Calu3 (cell line): ENCODE results near the gene FFAR3. TPM values are rescaled to one million over a fixed set of nuclear protein-coding genes. Genes with fewer than 3 reads are reported as not detected.
"Not testable (repeated sequence)": the region's sequence is repeated elsewhere in the genome, so short reads cannot be mapped to it uniquely, and the experiment has no call there.

ENCODE experiments used
- BruUV-seq: library from RNA; stranded (reverse); fragments of 400-500 nt; replicated peaks from 2 replicates; lab custom pipeline; 2021; lab: Mats Ljungman, UMichigan
- CTCF ChIA-PET: fragments of 300-600 bp; sonication (Branson Sonifier 250); formaldehyde crosslinking; loops from one replicate; lab custom pipeline; 2022; ENCODE audit warnings: antibody characterized with exemption; lab: Charles Lee
- DNase-seq: peaks from one replicate; pipeline ENCODE4 v3.0.0; 2022
- H3K27ac Mint-ChIP-seq: one replicate; pipeline ENCODE4 v1.8.0; 2022; ENCODE audit warnings: mixed read lengths; ENCODE audit not compliant: unreplicated experiment
- H3K27me3 Mint-ChIP-seq: one replicate; pipeline ENCODE4 v1.8.0; 2022; ENCODE audit warnings: mixed read lengths; ENCODE audit not compliant: unreplicated experiment
- H3K36me3 Mint-ChIP-seq: one replicate; pipeline ENCODE4 v1.8.0; 2022; ENCODE audit warnings: mild to moderate bottlenecking, moderate library complexity, mixed read lengths; ENCODE audit not compliant: insufficient read depth, unreplicated experiment
- H3K4me1 Mint-ChIP-seq: one replicate; pipeline ENCODE4 v1.8.0; 2022; ENCODE audit warnings: mild to moderate bottlenecking, low read depth, mixed read lengths; ENCODE audit not compliant: unreplicated experiment
- H3K4me3 Mint-ChIP-seq: one replicate; pipeline ENCODE4 v1.8.0; 2022; ENCODE audit warnings: mild to moderate bottlenecking, low read depth, moderate library complexity, mixed read lengths; ENCODE audit not compliant: unreplicated experiment
- H3K9me3 Mint-ChIP-seq: one replicate; pipeline ENCODE4 v1.8.0; 2022; ENCODE audit warnings: low read depth, mixed read lengths; ENCODE audit not compliant: unreplicated experiment
- intact Hi-C: fragments of 100-400 bp; cut with micrococcal nuclease; formaldehyde crosslinking; loops from one replicate; pipeline ENCODE4 v1.10.0; 2022; ENCODE audit not compliant: unreplicated experiment
- total RNA-seq: library from RNA; stranded (reverse); gene quantifications from 2 replicates; pipeline ENCODE4 v1.2.3, GENCODE V29; 2022
- TF ChIP-seq, protein P1 (sequence below): fragments of 200-600 bp; IDR thresholded peaks from one replicate; pipeline ENCODE4 v1.8.0; 2022; ENCODE audit warnings: antibody characterized with exemption; ENCODE audit not compliant: unreplicated experiment

FFAR3 gene
- total RNA-seq, 1 experiment from 2014 or later = not detected

DNA sequence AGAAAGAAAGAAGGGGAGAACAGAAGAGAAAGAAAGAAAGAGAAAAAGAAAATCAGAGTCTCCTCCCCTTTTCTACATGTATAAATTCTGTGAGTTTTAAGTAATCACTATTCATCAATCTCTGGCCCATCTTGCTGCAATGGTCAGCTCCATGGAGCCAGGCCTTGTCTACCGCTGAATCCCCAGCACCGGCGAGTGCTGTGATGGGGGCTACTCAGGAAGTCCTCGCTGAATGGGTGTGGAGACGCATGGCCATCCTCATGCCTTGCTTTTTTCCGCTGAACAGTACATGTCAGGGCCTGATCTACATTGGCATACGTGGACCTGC, 42.5 kb downstream of the FFAR3 start:
- BruUV-seq = no TSS peak
- CTCF ChIA-PET = no interaction called here
- Mint-ChIP-seq H3K27ac (no peak overlapping the region), H3K9me3 (no peaks in the 10 kb centered on the region), H3K4me1 (no peaks in the 10 kb centered on the region), H3K36me3 (no peaks in the 10 kb centered on the region), H3K27me3 (peaks cover 58% of the 10 kb centered on the region), H3K4me3 (no peak overlapping the region)
- intact Hi-C loops = no loop called here
- TF ChIP-seq, protein P1, sequence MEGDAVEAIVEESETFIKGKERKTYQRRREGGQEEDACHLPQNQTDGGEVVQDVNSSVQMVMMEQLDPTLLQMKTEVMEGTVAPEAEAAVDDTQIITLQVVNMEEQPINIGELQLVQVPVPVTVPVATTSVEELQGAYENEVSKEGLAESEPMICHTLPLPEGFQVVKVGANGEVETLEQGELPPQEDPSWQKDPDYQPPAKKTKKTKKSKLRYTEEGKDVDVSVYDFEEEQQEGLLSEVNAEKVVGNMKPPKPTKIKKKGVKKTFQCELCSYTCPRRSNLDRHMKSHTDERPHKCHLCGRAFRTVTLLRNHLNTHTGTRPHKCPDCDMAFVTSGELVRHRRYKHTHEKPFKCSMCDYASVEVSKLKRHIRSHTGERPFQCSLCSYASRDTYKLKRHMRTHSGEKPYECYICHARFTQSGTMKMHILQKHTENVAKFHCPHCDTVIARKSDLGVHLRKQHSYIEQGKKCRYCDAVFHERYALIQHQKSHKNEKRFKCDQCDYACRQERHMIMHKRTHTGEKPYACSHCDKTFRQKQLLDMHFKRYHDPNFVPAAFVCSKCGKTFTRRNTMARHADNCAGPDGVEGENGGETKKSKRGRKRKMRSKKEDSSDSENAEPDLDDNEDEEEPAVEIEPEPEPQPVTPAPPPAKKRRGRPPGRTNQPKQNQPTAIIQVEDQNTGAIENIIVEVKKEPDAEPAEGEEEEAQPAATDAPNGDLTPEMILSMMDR = no peak
- DNase-seq = no peak

DNA sequence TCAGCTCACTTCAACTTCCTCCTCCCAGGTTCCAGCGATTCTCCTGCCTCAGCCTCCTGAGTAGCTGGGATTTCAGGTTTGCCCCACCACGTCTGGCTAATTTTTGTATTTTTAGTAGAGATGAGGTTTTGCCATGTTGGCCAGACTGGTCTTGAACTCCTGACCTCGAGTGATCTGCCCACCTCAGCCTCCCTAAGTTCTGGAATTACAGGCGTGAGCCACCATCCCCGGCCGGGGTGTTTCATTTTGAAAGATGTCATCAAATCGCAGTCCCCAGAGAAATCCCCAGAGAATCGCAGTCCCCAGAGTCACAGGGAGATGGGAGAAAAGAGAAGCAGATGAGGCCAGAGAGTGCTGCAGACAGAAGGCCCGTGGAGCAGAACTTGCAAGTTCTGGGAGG, 43.2 kb downstream of the FFAR3 start:
- intact Hi-C loops, H3K4me3 Mint-ChIP-seq, CTCF ChIA-PET, H3K4me1 Mint-ChIP-seq, H3K36me3 Mint-ChIP-seq, BruUV-seq, DNase-seq, H3K9me3 Mint-ChIP-seq, H3K27ac Mint-ChIP-seq: not testable (repeated sequence)
- H3K27me3 Mint-ChIP-seq = peaks cover 65% of the 10 kb centered on the region

DNA sequence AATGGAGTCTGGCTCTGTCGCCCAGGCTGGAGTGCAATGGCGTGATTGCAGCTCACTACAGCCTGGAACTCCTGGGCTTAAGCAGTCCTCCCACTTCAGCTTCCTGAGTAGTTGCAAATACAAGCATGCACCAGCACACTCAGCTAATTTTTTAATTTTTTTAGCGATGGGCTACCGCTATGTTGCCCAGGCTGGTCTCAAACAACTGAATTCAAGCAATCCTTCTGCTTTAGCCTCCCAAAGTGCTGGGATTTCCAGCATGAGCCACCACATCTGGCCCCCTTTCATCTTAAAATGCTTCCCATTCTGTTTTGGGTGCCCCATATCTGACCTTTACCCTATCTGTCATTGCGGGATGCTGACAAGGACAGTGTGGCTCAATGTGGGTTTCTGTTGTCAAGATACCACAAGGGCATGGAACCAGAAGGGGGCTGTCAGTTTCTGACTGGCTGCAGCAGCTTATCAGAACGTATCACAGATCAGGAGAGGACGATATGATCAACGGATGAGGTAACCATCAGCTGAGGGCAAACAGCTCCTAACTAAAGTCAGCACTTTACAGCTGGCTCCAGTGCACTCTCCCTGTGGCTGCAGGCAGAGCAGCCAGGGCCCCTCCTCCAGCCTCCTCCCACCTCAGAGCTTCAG, 45.0 kb downstream of the FFAR3 start:
- BruUV-seq = no TSS peak
- Mint-ChIP-seq H3K27me3 (peaks cover 74% of the 10 kb centered on the region), H3K36me3 (no peaks in the 10 kb centered on the region), H3K4me3 (no peak overlapping the region), H3K9me3 (no peaks in the 10 kb centered on the region), H3K27ac (no peak overlapping the region), H3K4me1 (no peaks in the 10 kb centered on the region)
- TF ChIP-seq, protein P1 = no peak
- DNase-seq = no peak
- intact Hi-C loops = no loop called here
- CTCF ChIA-PET = interaction anchor here (0.6 to 0.9 kb wide), 5 partner anchors 9 to 932 kb away, joined by 3 to 8 read pairs (median 3); no protein-coding TSS in a partner anchor

DNA sequence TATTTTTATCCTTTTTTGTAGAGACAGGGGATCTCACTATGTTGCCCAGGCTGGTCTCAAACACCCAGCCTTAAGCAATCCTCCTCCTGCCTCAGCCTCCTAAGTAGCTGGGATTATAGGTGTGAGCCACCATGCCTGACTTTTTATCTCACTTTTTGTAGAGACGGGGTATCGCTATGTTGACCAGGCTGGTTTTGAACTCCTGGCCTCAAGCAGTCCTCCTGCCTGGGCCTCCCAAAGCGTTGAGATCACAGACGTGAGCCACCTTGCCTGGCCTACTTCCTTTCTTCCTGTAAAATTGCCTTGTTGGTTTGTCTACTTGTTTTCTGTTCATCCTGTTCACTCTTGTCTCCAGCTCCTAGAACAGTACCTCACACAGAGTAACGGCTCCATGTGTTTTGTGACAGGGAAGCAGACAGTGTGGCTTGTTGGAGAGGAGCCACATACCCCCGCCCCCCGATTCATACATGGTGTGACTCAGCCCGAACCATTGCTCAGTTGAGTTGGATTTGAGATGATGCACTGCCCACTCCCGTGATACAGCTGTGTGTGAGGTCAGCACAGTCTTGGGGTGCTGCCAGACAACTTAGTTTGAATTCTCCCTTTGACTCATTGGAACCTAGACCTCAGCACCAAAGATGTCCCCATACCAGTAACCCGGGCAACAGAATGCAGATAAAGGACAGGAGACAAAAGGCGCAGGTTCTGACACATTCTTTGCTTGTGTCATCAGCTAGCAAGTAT, 46.8 kb downstream of the FFAR3 start:
- intact Hi-C loops = no loop called here
- DNase-seq = peak; percentile 18
- Mint-ChIP-seq H3K27me3 (peaks cover 74% of the 10 kb centered on the region), H3K4me1 (no peaks in the 10 kb centered on the region), H3K27ac (no peak overlapping the region), H3K4me3 (no peak overlapping the region), H3K9me3 (no peaks in the 10 kb centered on the region), H3K36me3 (no peaks in the 10 kb centered on the region)
- CTCF ChIA-PET = interaction anchor here (0.6 kb wide), 1 partner anchor 602 kb away, joined by 3 read pairs; no protein-coding TSS in a partner anchor
- BruUV-seq = no TSS peak
- TF ChIP-seq, protein P1 = no peak

DNA sequence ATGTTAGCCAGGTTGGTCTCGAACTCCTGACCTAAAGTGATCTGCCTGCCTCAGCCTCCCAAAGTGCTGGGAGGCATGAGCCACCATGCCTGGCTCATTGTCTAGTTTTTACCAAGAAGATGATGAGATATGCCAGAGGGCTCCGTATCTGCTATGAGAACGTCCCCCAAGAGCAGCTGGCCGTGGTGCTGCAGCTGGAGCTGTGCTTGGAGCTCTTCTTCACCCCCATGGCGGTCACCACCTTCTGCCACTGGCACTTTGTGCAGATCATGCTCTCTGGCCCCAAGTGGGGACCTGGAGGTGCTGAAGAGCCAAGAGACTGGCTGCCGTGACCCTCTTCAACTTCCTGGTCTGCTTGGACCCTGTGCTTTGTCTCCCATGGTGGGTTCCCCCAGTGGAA, 49.4 kb downstream of the FFAR3 start:
- TF ChIP-seq, protein P1 = no peak
- Mint-ChIP-seq H3K4me1 (no peaks in the 10 kb centered on the region), H3K9me3 (no peaks in the 10 kb centered on the region), H3K36me3 (no peaks in the 10 kb centered on the region), H3K4me3 (no peak overlapping the region), H3K27ac (no peak overlapping the region), H3K27me3 (peaks cover 73% of the 10 kb centered on the region)
- CTCF ChIA-PET = interaction anchor here (1.5 kb wide), 1 partner anchor 13 kb away, joined by 4 read pairs; no protein-coding TSS in a partner anchor
- DNase-seq = no peak
- intact Hi-C loops = no loop called here
- BruUV-seq = no TSS peak
